AG20443 (cell line): ENCODE measurements around the gene ENSA.
"Not testable (repeated sequence)": the region's sequence is repeated elsewhere in the genome, so short reads cannot be mapped to it uniquely, and the experiment has no call there.

Experiments used
- DNase-seq: peaks from one replicate; pipeline ENCODE4 v3.0.0; 2012; ENCODE audit warnings: low spot score, mixed read lengths

ENSA gene

DNA sequence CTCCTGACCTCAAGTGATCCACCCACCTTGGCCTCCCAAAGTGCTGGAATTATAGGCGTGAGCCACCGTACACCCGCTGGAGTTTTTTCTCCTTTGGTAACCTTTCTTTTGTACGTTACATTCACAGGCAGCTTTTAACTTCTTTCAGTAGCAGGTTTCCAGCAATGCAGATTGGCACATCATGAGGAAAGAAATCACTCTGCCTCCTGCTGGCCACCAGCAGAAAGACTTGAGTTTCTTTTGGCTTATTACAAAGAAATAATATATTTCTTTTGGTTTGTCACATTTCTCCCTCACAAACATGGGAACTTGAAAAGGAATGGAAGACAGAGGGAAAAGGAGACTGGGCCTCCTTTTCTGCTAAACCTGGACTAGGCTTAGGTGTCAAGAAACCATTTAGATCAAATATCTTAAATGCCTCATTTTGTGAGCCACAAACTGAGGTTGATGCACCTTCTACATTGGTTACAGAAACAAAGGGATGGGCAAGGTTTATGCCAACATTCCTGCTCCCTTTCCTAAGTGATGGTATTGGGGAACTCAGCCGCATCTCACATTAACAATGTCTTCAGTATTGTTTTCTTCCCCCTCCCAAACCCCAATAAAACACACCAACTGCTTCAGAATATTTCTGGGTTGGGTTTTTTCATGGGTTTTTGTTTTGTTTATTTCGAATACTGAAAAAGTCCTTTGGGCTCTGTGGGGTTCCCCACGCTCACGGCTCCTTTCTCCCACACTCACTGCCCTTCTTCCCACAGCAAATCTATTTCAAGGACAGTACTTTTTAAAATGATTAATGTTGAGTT lies 7.7 kb downstream of the ENSA start:
- DNase-seq = peak; percentile 68

DNA sequence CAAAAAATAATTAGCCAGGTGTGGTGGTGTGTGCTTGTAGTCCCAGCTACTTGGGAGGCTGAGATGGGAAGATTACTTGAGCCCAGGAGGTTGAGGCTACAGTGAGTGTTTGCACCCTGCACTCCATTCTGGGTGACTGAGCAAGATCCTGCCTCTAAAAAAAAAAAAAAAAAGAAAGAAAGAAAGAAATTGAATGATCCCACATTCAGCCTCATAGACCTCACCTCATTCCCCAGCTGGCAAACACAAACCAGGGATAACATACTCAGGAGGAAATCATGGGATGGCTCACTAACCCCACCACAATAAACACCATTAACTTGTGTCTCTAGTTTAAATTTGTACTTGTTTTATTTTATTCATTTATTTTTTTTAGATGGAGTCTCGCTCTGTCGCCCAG lies 8.5 kb downstream of the ENSA start:
- DNase-seq = no peak

DNA sequence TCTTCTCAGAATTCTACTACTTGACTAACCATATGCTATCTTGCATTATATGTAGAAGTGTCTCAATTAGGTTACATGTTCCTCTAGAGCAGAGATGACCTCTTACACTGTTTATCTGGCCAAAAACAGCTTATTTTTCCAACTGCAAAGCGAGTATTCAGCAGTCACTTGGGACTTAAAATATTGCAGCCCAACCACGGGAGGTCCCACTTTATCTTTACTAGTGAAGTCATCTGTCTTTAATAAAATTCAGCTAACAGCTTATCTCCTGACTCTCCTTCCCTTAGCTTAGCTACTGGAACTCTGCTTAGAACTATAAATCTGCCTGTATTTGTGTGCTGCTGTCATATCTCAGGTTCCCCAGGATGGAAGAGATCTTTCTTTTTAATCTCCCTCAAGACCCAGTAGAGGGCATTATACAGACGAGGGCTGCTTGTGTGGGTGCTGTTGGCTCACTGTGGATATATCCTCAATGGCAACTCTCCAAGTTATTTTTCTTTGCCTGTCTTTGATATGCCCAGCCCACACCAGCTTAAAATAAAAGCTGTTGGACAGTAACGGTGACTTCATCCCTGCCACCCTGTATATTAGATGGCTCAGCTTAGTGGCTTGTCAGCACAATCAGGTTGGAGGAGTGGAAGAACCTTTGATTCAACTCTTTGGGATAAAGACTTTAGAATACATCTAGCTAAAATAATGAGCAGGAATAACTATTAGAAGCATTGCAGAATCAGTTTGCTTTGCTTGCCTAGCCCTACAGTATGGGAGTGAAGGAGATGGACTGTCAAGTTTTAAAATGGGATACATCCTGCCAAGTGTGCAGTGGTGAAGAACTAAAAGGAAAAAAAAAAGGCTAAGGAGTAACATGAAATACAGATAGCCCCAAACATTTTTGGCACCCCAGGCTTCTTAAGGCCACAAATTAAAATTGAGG lies 9.6 kb downstream of the ENSA start:
- DNase-seq = peak; percentile 38

DNA sequence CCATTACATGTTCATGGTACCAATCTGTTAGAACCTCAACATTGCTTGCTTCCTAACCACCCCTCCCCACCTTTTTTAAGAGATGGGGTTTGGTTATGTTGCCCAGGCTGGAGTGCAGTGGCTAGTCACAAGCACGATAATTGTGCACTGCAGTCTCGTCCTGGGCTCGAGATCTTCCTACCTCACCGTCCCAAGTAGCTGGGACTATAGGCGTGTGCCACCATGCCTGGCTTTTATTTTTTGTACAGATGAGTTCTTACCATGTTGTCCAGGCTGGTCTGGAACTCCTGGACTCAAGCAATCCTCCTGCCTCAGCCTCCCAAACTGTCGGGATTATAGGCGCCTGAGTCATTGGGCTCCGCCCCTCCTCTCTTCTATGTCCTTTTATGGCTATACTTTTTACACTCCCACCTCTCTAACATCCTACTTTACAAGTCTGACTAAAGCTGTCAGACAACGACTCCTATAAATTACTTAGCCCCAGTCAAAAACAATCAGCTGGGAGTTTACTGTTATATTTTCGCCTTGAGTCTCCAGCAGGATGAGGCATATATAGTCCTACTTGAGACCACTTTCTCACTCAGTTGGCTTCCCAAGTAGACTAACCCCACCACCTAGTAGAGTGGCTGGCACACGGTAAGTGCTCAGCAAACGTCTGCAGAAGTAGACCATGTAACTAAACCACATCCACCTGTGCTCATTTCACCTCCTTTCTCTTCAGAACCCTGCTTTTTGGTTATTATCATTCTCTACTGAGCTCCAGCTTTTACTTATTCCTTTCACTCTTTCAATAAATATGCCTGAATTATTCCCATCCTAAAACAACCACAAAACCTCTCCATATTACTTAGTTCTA lies 13.8 kb downstream of the ENSA start:
- DNase-seq = no peak

DNA sequence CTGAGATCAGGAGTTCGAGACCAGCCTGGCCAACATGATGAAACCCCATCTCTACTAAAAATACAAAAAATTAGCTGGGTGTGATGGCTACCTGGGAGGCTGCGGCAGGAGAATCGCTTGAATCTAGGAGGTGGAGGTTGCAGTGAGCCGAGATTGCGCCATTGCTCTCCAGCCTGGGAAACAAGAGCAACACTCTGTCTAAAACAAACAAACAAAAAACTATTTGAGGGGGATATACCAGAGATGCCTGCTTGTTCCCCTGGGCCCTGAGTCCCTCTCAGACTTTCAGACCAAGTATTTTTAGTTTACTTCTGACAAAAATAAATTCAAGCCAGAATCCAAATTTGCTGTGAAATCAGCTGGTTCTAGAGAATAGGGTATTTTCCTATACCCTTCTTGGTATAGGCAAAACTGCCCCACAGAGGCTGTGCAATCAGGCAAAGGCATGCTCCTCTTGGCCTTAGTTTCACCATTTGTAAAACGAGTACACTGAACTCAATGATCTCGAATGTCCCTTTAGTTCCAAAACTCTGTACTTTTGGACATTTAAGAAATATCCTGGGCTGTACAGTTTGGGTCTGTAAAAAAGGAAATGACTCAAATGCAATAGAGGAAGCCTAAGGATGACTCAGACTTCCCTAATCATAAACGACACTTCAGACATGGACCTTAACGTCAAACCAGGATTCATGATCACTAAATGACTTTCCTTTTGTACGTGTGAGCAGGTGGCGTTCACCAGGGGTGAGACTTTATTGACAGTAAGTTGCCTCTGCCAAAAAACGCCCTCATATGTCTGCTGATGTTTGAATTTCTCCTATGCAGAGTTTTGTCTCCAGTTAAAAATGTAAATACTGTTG lies 16.1 kb downstream of the ENSA start:
- peak; percentile 62 for DNase-seq

DNA sequence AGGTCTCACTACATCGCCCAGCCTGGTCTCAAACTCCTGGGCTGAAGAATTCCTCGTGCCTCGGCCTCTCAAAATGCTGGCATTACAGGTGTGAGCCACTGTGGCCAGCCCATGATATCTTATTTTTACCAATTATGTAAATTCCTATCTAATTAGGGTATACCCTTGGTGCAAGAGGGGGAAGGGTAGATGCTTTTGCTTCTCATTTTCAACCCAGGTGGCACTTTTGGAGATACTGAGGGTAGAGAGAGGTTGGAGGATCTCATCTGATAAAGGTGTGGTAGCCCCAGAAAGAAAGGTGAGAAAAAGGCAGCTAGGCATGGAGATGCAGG lies 17.4 kb downstream of the ENSA start:
- no peak for DNase-seq

DNA sequence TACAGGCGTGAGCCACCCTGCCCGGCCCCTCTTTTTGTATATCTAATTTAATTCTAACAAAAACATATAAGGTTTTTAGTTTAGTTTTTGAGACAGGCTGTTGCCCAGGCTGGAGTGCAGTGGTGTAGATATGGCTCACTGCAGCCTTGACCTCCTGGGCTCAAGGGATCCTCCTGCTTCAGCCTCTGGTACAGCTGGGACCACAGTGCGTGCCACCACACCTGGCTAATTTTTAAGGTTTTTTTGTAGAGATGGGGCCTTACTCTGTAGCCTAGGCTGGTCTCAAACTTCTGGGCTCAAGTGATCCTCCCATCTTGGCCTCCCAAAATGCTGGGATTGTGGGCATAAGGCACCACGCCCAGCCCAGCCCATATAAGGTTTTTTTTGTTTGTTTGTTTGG lies 18.8 kb downstream of the ENSA start:
- no peak for DNase-seq

DNA sequence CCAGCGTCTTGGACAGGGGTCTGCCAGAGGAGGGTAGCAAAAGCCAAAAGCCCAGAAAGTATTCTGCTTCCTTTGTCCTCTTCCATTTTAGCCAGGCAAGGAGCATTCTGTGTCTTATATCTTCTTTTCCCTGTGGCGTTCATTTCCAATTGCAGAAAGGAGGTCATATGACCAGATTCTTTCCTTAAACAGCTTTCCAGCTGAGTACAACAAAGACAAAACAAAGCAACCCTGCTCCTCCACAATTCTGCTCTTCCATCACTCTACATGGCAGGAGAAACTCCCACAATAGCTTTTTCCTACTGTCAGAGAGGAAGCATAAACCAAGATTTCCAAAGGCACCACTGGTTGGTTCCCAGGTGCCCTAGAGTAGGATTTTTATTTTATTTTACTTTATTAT lies 19.7 kb downstream of the ENSA start:
- DNase-seq = no peak

DNA sequence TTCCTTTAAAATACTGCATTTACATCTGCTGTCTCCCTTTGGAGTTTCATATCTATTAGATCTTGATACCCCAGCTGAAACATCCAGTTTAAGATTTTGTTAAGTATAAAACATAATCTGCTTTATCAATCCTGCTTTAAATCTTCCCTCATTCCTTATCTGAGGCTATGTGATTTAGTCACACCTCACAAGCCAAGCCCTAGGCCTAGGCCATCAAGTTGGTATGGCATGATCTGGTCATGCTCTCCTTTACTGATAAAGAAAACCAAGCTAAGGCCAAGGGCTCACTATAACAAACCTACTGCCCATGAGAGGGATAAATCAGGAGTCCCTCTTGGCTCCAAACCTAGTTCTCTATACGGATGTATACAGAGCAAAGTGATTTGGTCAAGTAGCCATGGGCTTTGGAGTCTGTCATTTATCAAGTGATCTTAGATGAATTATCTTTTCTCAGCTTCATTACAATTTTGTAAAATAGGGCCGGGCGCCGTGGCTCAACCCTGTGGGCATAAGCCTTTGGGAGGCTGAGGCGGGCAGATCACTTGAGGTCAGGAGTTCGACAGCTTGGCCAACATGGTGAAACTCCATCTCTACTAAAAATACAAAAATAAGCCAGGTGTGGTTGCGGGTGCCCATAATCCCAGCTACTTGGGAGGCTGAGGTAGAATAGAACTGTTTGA lies 22.8 kb downstream of the ENSA start:
- DNase-seq = no peak

DNA sequence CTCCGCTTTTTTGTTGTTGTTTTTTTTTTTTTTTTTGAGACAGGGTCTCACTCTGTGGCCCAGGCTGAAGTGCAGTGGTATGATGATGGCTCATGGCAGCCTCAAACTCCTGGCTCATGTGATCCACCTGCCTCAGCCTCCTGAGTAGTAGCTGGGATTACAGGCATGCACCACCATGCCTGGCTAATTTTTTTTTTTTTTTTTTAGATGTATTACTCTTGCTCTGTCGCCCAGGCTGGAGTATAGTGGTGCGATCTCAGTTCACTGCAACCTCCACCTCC lies 24.0 kb downstream of the ENSA start:
- not testable (repeated sequence) for DNase-seq

DNA sequence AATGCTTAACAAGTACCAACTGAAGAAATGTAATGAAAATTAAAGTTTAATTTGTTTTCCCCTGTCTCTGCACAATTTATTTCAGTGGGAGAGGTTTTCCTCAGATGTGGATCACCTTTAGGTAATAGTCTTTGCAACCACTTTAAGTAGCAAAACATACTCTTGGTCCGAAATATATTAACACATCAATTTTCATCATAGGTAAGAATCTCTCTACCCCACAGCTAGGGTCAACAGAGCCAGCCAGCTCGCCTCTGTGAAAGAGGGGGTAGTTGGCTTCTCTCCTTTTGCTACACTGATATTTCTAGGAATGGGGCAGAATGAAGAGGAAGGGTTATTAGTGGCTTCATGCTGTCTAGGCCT lies 25.2 kb downstream of the ENSA start:
- DNase-seq = no peak

DNA sequence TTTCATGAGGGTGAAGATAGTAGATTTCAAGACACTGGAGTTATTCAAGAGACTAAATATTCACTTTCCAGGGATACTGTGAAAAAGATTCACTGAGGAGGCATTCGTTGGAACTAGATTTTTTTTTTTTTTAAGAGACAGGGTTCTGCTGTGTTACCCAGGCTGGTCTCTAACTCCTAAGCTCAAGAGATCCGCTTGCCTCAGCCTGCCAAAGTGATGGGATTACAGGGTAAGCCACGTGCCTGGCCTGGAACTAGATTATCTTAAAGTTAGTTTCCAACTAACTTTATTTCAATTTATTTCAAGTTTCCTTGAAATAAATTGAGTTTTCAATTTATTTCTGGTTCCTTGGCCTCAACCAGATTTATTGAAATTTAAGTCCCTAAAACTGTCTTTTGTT lies 25.7 kb downstream of the ENSA start:
- no peak for DNase-seq

DNA sequence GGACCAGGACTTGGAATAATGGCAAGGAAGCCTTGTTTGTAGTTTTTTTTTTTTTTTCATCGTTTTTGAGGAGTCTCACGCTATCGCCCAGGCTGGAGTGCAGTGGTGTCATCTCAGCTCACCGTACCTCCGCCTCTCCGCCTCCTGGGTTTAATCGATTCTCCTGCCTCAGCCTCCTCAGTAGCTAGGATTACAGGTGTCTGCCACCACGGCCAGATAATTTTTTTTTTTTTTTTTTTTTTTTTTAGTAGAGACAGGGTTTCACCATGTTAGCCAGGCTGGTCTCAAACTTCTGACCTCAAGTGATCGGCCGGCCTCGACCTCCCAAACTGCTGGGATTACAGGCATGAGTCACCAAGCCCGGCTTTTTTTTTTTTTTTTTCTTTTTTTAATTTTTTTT lies 27.0 kb downstream of the ENSA start:
- not testable (repeated sequence) for DNase-seq

DNA sequence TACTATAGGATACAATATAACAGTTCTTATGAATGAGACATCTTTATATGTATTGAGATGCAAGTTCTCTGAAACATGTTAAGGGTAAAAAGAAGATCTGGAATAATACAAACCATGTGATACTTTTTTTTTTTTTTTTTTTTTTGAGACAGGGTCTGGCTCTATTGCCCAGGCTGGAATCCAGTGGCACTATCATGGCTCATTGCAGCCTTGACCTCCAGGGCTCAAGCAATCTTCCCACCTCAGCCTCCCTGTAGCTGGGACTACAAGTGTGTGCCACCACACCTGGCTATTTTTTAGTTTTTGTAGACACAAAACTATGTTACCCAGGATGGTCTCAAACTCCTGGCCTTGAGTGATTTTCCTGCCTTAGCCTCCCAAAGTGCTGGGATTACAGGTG lies 27.9 kb downstream of the ENSA start:
- DNase-seq = no peak

DNA sequence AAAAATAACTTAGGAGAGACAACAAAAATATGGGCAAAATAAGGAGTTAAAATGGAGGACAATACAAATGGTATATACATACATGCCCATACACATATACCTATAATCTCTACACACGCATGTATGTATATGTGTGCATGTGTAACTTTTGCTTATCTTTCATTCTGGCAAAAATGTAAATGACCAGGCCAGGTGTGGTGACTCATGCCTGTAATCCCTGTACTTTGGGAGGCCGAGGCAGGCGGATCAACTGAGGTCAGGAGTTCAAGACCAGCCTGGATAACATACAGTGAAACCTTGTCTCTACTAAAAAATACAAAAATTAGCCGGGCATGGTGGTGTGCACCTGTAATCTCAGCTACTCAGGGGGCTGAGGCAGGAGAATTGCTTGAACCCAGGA lies 31.1 kb downstream of the ENSA start:
- DNase-seq = not testable (repeated sequence)

DNA sequence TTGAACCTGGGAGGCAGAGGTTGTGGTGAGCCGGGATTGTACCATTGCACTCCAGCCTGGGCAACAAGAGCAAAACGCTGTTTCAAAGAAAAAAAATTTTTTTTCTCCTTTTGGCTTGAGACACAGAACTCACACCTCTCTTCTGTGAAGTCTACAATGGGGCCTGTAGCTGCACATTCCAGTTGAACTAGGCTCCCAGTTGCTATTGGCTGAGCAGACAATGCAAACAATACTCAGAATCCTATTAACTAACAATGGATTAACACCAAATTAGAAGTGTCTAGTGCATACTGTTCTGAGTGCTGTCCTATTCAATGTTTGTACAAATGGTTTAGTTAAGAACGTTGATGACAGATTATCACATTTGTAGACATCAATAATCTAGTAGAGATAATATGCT lies 32.4 kb downstream of the ENSA start:
- no peak for DNase-seq

DNA sequence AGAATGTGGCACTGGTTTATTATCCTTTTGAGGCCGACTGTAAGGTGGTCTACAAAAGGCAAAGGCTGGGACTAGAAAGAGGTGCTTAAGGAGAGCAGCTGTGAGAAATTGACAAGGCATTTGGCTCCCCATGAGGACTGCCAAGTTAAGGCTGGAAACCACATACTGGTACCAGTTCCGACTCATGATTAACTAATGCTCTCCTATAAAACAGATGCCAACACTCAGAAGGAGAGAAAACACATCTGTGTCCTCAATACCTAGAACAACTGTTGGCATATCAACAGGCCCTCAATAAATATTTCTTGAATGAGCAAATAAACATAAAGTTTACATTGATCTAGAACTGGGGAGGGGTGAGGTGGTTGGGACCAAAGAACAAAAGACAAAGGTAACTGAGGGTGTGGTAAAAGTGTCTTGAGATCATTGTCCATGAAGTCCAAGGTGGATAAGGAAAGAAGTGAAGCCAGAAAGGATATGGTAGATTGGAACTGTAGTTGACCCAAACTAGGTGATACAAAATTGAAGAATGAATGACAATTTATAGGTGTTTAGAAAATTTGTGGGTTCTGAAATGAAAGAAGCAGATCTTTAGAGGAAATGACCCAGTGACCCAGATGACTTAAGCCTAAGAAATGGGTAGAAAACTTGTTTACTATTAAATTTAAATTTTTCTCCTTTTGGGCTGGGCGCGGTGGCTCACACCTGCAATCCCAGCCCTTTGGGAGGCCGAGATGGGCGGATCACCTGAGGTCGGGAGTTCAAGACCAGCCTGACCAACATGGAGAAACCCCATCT lies 33.1 kb downstream of the ENSA start:
- DNase-seq = peak; percentile 49

DNA sequence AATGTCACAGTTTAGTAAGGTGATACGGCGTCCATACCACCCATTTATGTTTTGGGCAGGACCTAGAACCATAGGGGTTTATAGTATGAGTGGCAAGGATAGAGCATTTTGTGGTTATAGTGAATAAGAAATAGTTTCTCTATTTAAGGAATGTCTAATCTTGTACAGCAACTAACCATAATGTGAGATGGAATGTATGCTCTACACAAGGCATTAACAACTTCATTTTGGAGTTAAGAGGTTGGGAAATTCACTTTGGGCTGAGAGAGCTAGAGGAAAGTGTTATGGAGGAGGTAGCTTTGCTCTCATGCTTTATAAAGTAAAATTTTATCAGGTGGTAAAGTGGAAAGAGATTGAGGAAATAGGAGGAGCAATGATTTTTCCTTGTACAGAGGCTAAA lies 47.0 kb downstream of the ENSA start:
- no peak for DNase-seq

DNA sequence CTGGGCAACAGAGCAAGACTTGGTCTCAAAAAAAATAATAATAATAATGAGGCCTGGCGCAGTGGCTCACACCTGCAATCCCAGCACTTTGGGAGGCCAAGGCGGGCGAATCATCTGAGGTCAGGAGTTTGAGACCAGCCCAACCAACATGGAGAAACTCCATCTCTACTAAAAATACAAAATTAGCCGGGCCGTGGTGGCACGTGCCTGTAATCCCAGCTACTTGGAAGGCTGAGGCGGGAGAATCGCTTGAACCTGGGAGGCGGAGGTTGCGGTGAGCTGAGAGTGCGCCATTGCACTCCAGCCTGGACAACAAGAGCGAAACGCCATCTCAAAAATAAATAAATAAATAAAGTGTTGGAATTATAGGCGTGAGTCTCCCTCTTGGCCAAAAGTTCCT lies 47.5 kb downstream of the ENSA start:
- not testable (repeated sequence) for DNase-seq

DNA sequence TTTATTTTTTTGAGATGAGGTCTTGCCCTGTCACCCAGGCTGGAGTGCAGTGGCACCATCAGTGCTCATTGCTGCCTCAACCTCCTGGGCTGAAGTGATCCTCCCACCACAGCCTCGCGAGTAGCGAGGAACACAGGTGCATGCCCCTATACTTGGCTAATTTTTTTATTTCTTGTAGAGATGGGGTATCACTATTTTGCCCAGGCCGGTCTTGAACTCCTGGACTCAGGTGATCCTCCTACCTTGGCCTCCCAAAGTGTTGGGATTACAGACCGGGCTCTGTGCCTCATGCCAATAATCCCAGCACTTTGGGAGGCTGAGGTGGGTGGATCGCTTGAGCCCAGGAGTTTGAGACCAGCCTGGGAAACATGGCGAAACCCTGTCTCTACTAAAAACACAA lies 48.0 kb downstream of the ENSA start:
- DNase-seq = not testable (repeated sequence)
